HepG2 (cell line): Measurements from ENCODE around the gene SMTNL1. TPM values are rescaled to one million over a fixed set of nuclear protein-coding genes. Genes with fewer than 3 reads are reported as not detected.

ENCODE experiments used
- BRF2 ChIP-seq: sonication (generic); formaldehyde crosslinking; IDR thresholded peaks from 2 replicates; pipeline ENCODE4 v1.8.1; 2022; ENCODE audit warnings: mild to moderate bottlenecking, missing genetic modification reagents
- CREM ChIP-seq, 2 experiments: sonication (generic) in 1 of 2; formaldehyde crosslinking in 1 of 2; IDR thresholded peaks; 2 replicates each; pipeline versions ENCODE4 v1.4.0 to v1.6.1; 2016 to 2020; ENCODE audit warnings: antibody characterized with exemption in 1 of 2, mild to moderate bottlenecking in 1 of 2, missing genetic modification reagents in 1 of 2
- HOXA3 ChIP-seq: sonication (generic); formaldehyde crosslinking; IDR thresholded peaks from 2 replicates; pipeline ENCODE4 v1.5.0; 2020; ENCODE audit warnings: missing genetic modification reagents
- HOXA5 ChIP-seq: sonication (generic); formaldehyde crosslinking; IDR thresholded peaks from 2 replicates; pipeline ENCODE4 v1.4.0; 2020; ENCODE audit warnings: missing genetic modification reagents
- ISL2 ChIP-seq: sonication (generic); formaldehyde crosslinking; IDR thresholded peaks from 2 replicates; pipeline ENCODE4 v1.5.0; 2020; ENCODE audit warnings: missing genetic modification reagents
- PRPF4 ChIP-seq: fragments of 200-400 bp; formaldehyde crosslinking; IDR thresholded peaks from 2 replicates; pipeline ENCODE4 v1.6.1; 2016; ENCODE audit warnings: low read length, low read depth; ENCODE audit not compliant: poor library complexity, severe bottlenecking
- SYNCRIP ChIP-seq: fragments of 200-400 bp; formaldehyde crosslinking; IDR thresholded peaks from 2 replicates; pipeline ENCODE4 v1.6.1; 2018; ENCODE audit warnings: mild to moderate bottlenecking, low read depth, low read length; ENCODE audit not compliant: insufficient read depth
- TEF ChIP-seq: sonication (generic); formaldehyde crosslinking; IDR thresholded peaks from 2 replicates; pipeline ENCODE4 v1.5.0; 2020; ENCODE audit warnings: missing genetic modification reagents
- U2AF2 ChIP-seq: fragments of 200-400 bp; formaldehyde crosslinking; IDR thresholded peaks from 2 replicates; pipeline ENCODE4 v1.6.1; 2017; ENCODE audit warnings: low read depth, mild to moderate bottlenecking, low read length
- ZBTB26 ChIP-seq: IDR thresholded peaks from 2 replicates; pipeline ENCODE4 v1.6.1; 2016; ENCODE audit warnings: missing compliant biosample characterization, missing genetic modification reagents, borderline replicate concordance
- ZNF24 ChIP-seq: fragments of 450-650 bp; IDR thresholded peaks from 2 replicates; pipeline ENCODE4 v1.6.1; 2017; ENCODE audit warnings: antibody characterized with exemption, mild to moderate bottlenecking
- ZNF569 ChIP-seq: sonication (generic); formaldehyde crosslinking; IDR thresholded peaks from 2 replicates; pipeline ENCODE4 v1.5.0; 2020; ENCODE audit warnings: mild to moderate bottlenecking, missing genetic modification reagents, moderate library complexity, borderline replicate concordance
- polyA plus RNA-seq, 8 experiments: library from polyadenylated mRNA; depleted of rRNA in 3 of 8; stranded (reverse) in 7 of 8; unstranded in 1 of 8; fragments of >200 nt; fragmentation: Illumina TruSeq in 4 of 8; extraction: Trizol in 4 of 8; gene quantifications; 2 replicates each; pipeline versions ENCODE4 v1.2.1 to v1.2.3, GENCODE V29; 2011 to 2016; ENCODE audit warnings: low read depth in 4 of 8, missing spikeins in 1 of 8, mixed read lengths in 1 of 8; ENCODE audit not compliant: insufficient read depth in 1 of 8
- total RNA-seq, 5 experiments: library from RNA; depleted of rRNA; stranded (reverse); fragments of >200 nt; fragmentation: Illumina TruSeq; extraction: Trizol; gene quantifications; 2 replicates each; pipeline ENCODE4 v1.2.3, GENCODE V29; 2016; ENCODE audit warnings: low read depth in 1 of 5
- TF ChIP-seq, protein P1 (sequence below): fragments of 450-650 bp; IDR thresholded peaks from 2 replicates; pipeline ENCODE4 v1.6.1; 2016
- TF ChIP-seq, protein P2 (sequence below): IDR thresholded peaks from 2 replicates; pipeline ENCODE4 v1.6.1; 2018; ENCODE audit warnings: missing genetic modification reagents, mild to moderate bottlenecking, missing compliant biosample characterization
- TF ChIP-seq, protein P3 (sequence below): IDR thresholded peaks from 2 replicates; pipeline ENCODE4 v1.6.1; 2016; ENCODE audit warnings: missing biosample characterization, missing genetic modification reagents, low read depth
- TF ChIP-seq, protein P4 (sequence below): sonication (generic); formaldehyde crosslinking; IDR thresholded peaks from 2 replicates; pipeline ENCODE4 v1.5.1; 2020; ENCODE audit warnings: mild to moderate bottlenecking, missing genetic modification reagents

SMTNL1 gene
- total and polyA plus RNA-seq, 2 of the 13 experiments (the other 11 are each of a cell fraction or from before 2014, with no cell fraction given), result 0.04 TPM; not detected in 1

DNA sequence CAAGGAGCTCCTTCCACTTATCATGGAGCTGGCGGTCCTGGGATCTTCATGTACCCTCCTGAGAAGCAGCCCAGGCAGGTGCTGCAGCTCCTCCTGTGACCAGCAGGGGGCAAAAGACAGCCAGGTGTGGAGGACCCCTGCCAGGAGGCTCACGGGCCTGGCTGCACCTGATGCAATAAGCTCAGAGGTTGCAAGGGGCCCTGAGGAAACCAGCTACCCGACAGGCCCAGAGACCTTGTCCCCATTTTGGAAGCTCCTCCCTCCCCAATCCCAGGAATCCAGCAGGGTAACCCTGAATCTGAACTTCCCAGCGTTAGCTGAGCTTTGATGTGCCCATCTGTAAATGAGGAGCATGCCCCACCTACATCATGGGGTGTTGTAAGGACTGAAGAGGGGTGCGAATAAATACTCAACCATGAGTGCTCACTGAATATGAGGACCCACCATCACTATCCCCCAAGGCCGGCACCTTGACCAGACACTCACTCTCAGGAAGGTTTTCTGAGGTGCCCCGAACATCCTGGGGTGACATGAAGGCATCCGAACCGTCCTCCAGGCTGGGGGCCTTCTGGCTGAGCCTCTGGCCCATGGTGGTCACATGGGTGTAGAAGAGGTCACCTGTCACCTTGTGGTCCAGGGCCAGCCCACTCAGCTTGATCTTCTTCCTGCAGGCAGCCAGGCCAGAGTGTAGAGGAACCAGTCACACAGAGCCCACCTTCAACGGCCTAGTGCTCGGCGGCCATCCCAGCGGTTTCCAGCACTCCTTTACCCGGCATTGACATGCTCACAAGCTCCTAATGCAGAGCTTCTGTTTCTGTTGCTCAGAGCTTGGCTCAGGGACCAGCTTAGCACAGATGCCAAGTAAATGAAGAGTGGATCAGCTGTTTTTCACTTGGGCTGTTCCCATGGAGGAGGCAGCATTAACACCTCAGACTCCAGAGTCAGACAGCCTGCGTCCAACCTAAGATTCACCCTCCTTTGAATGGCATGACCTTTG is 43.6 kb upstream of the SMTNL1 start (continued):
- TF ChIP-seq, protein P1, sequence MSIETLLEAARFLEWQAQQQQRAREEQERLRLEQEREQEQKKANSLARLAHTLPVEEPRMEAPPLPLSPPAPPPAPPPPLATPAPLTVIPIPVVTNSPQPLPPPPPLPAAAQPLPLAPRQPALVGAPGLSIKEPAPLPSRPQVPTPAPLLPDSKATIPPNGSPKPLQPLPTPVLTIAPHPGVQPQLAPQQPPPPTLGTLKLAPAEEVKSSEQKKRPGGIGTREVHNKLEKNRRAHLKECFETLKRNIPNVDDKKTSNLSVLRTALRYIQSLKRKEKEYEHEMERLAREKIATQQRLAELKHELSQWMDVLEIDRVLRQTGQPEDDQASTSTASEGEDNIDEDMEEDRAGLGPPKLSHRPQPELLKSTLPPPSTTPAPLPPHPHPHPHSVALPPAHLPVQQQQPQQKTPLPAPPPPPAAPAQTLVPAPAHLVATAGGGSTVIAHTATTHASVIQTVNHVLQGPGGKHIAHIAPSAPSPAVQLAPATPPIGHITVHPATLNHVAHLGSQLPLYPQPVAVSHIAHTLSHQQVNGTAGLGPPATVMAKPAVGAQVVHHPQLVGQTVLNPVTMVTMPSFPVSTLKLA, result no peak
- TF ChIP-seq CREM (IDR thresholded peaks at IDR 0.05) (no peak), CREM (CRISPR knock-in tag; IDR thresholded peaks at IDR 0.05) (no peak), HOXA5 (CRISPR knock-in tag) (0 out of 2 replicates have a peak, but pooled peaks have one; percentile 33), ZNF24 (no peak), ISL2 (CRISPR knock-in tag) (0 out of 2 replicates have a peak, but pooled peaks have one; percentile 18), ZNF569 (CRISPR knock-in tag) (no peak), SYNCRIP (no peak), PRPF4 (no peak), BRF2 (CRISPR knock-in tag) (no peak), HOXA3 (CRISPR knock-in tag) (peak; percentile 56; the same call in 1 of the 2 replicates), ZBTB26 (CRISPR knock-in tag) (peak; percentile 44; the same call in 1 of the 2 replicates), TEF (no peak), U2AF2 (no peak)
- TF ChIP-seq, protein P2, sequence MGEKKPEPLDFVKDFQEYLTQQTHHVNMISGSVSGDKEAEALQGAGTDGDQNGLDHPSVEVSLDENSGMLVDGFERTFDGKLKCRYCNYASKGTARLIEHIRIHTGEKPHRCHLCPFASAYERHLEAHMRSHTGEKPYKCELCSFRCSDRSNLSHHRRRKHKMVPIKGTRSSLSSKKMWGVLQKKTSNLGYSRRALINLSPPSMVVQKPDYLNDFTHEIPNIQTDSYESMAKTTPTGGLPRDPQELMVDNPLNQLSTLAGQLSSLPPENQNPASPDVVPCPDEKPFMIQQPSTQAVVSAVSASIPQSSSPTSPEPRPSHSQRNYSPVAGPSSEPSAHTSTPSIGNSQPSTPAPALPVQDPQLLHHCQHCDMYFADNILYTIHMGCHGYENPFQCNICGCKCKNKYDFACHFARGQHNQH (CRISPR knock-in tag), result 0 out of 2 replicates have a peak, but pooled peaks have one; percentile 56
- TF ChIP-seq, protein P3, sequence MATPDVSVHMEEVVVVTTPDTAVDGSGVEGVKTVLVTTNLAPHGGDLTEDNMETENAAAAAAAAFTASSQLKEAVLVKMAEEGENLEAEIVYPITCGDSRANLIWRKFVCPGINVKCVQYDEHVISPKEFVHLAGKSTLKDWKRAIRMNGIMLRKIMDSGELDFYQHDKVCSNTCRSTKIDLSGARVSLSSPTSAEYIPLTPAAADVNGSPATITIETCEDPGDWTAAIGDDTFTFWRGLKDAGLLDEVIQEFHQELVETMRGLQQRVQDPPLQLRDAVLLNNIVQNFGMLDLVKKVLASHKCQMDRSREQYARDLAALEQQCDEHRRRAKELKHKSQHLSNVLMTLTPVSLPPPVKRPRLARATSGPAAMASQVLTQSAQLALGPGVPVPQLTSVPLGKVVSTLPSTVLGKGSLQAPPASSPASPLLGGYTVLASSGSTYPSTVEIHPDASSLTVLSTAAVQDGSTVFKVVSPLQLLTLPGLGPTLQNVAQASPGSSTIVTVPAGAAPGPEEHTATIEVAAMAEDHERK (CRISPR knock-in tag), result no peak
- TF ChIP-seq, protein P4, sequence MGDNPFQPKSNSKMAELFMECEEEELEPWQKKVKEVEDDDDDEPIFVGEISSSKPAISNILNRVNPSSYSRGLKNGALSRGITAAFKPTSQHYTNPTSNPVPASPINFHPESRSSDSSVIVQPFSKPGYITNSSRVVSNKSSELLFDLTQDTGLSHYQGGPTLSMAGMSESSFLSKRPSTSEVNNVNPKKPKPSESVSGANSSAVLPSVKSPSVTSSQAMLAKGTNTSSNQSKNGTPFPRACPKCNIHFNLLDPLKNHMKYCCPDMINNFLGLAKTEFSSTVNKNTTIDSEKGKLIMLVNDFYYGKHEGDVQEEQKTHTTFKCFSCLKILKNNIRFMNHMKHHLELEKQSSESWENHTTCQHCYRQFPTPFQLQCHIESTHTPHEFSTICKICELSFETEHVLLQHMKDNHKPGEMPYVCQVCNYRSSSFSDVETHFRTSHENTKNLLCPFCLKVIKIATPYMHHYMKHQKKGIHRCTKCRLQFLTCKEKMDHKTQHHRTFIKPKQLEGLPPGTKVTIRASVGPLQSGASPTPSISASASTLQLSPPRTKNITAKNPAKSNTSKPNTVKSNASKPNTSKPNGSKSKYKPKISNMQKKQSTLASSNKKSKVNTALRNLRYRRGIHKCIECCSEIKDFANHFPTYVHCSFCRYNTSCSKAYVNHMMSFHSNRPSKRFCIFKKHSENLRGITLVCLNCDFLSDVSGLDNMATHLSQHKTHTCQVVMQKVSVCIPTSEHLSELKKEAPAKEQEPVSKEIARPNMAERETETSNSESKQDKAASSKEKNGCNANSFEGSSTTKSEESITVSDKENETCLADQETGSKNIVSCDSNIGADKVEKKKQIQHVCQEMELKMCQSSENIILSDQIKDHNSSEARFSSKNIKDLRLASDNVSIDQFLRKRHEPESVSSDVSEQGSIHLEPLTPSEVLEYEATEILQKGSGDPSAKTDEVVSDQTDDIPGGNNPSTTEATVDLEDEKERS (CRISPR knock-in tag), result no peak; the same call in 1 of the 2 replicates
